HepG2 (cell line): ENCODE results near the gene ASIC5. TPM values are rescaled to one million over a fixed set of nuclear protein-coding genes. Genes with fewer than 3 reads are reported as not detected.

ENCODE experiments used
- ATAC-seq: fragments of 200-7000 bp; cut with Tn5 transposase; 3 replicates; pipeline ENCODE4 v1.9.1; 2020; ENCODE audit warnings: mild to moderate bottlenecking, moderate library complexity
- BruUV-seq: library from RNA; stranded (reverse); fragments of 400-500 nt; replicated peaks from 2 replicates; lab custom pipeline; 2021; lab: Mats Ljungman, UMichigan
- CTCF ChIA-PET: fragments of 300-600 bp; formaldehyde crosslinking; extraction: SDS; loops from one replicate; lab custom pipeline; 2021; ENCODE audit warnings: low total read pairs, inconsistent platforms, low intra/inter-chr PET ratio; lab: Yijun Ruan, JAX
- POLR2A ChIA-PET: fragments of 350-600 bp; sonication (Branson Sonifier 250); formaldehyde crosslinking; loops from one replicate; lab custom pipeline; 2020; ENCODE audit warnings: antibody characterized with exemption, inconsistent platforms; lab: Yijun Ruan, JAX
- DNase-seq: peaks from one replicate; pipeline ENCODE4 v3.0.0-alpha.2; 2015; ENCODE audit warnings: low spot score
- FAIRE-seq: peaks from 3 replicates; lab custom pipeline; 2011; peaks lifted over from hg19 to GRCh38; lab: Jason Lieb, UNC
- H2AFZ ChIP-seq: one replicate; pipeline ENCODE4 v1.6.1; 2011; ENCODE audit warnings: low read length, inconsistent platforms
- H3K27ac ChIP-seq: fragments of 300-600 bp; 3 replicates; pipeline ENCODE4 v1.8.0; 2011; ENCODE audit warnings: mixed run types, mild to moderate bottlenecking, mixed read lengths, low read length, inconsistent platforms; ENCODE audit not compliant: insufficient read depth; ENCODE audit errors: extremely low read length
- H3K27me3 ChIP-seq, 2 experiments: fragments of 200-600 bp in 1 of 2; 2 replicates in 1 of 2; 3 replicates in 1 of 2; pipeline versions ENCODE4 v1.6.0 to v1.8.0; 2011; ENCODE audit warnings: low read length in 2 of 2, mild to moderate bottlenecking in 2 of 2, moderate library complexity in 2 of 2, inconsistent platforms in 1 of 2; ENCODE audit not compliant: insufficient read depth in 2 of 2, control insufficient read depth in 1 of 2
- H3K36me3 ChIP-seq, 2 experiments: fragments of 200-600 bp in 1 of 2; replicated peaks in 1 of 2; 2 replicates in 1 of 2; 3 replicates in 1 of 2; pipeline versions ENCODE4 v1.5.1 to v1.8.0; 2011; ENCODE audit warnings: low read length in 2 of 2, inconsistent platforms in 1 of 2; ENCODE audit not compliant: insufficient read depth in 2 of 2, control insufficient read depth in 1 of 2
- H3K4me1 ChIP-seq: 2 replicates; pipeline ENCODE4 v1.5.1; 2012; ENCODE audit warnings: low read length, inconsistent platforms; ENCODE audit not compliant: insufficient read depth
- H3K4me2 ChIP-seq: 2 replicates; pipeline ENCODE4 v1.6.0; 2011; ENCODE audit warnings: low read depth, low read length, inconsistent platforms
- H3K4me3 ChIP-seq, 3 experiments: fragments of 200-600 bp in 1 of 3; sonication (generic), shearing (Covaris generic) in 1 of 3; replicated peaks in 1 of 3; 2 replicates each; pipeline ENCODE4 v1.5.1; 2011 to 2016; ENCODE audit warnings: low read length in 3 of 3, inconsistent platforms in 2 of 3, low read depth in 2 of 3, mild to moderate bottlenecking in 2 of 3, control low read depth in 1 of 3, mixed read lengths in 1 of 3; ENCODE audit not compliant: insufficient read depth in 1 of 3
- H3K79me2 ChIP-seq: one replicate; pipeline ENCODE4 v1.6.1; 2011; ENCODE audit warnings: low read length, inconsistent platforms; ENCODE audit not compliant: insufficient read depth
- H3K9ac ChIP-seq: 2 replicates; pipeline ENCODE4 v1.6.0; 2011; ENCODE audit warnings: mild to moderate bottlenecking, low read depth, low read length, inconsistent platforms; ENCODE audit not compliant: insufficient read depth
- H3K9me3 ChIP-seq: 2 replicates; pipeline ENCODE4 v1.5.1; 2012; ENCODE audit warnings: mild to moderate bottlenecking, low read length
- H4K20me1 ChIP-seq: 2 replicates; pipeline ENCODE4 v1.6.0; 2011; ENCODE audit warnings: inconsistent platforms, mild to moderate bottlenecking, low read length, moderate library complexity; ENCODE audit not compliant: insufficient read depth
- CCDC6 ChIP-seq: sonication (generic); formaldehyde crosslinking; IDR thresholded peaks from 2 replicates; pipeline ENCODE4 v1.8.1; 2022; ENCODE audit warnings: mild to moderate bottlenecking, missing genetic modification reagents, moderate library complexity
- RARG ChIP-seq: sonication (generic); formaldehyde crosslinking; IDR thresholded peaks from 2 replicates; pipeline ENCODE4 v1.4.0; 2020; ENCODE audit warnings: low read depth, mild to moderate bottlenecking, missing genetic modification reagents
- RNF2 ChIP-seq: fragments of 450-650 bp; conservative IDR thresholded peaks from 2 replicates; pipeline ENCODE4 v1.6.1; 2016; ENCODE audit warnings: low read depth
- SMAD1 ChIP-seq: sonication (generic); formaldehyde crosslinking; IDR thresholded peaks from 2 replicates; pipeline ENCODE4 v1.4.0; 2020; ENCODE audit warnings: missing genetic modification reagents, low read depth, mild to moderate bottlenecking, borderline replicate concordance
- SMAD9 ChIP-seq: sonication (generic); formaldehyde crosslinking; IDR thresholded peaks from 2 replicates; pipeline ENCODE4 v1.5.1; 2020; ENCODE audit warnings: mild to moderate bottlenecking, missing genetic modification reagents
- SYNCRIP ChIP-seq: fragments of 200-400 bp; formaldehyde crosslinking; IDR thresholded peaks from 2 replicates; pipeline ENCODE4 v1.6.1; 2018; ENCODE audit warnings: mild to moderate bottlenecking, low read depth, low read length; ENCODE audit not compliant: insufficient read depth
- ZNF558 ChIP-seq: sonication (generic); formaldehyde crosslinking; IDR thresholded peaks from 2 replicates; pipeline ENCODE4 v1.9.0; 2022; ENCODE audit warnings: mild to moderate bottlenecking, missing genetic modification reagents, borderline replicate concordance
- ZNF644 ChIP-seq: IDR thresholded peaks from 2 replicates; pipeline ENCODE4 v1.6.1; 2016; ENCODE audit warnings: low read depth
- ZNF670 ChIP-seq: sonication (generic); formaldehyde crosslinking; IDR thresholded peaks from 2 replicates; pipeline ENCODE4 v1.8.0; 2022; ENCODE audit warnings: mild to moderate bottlenecking, missing genetic modification reagents, borderline replicate concordance
- WGBS: methylation state at CpG from one replicate; pipeline ENCODE4 v1.1.6; 2017; ENCODE audit warnings: low lambda C conversion rate; 5-methylcytosine and 5-hydroxymethylcytosine counted together
- in situ Hi-C: cut with HindIII; loops from 2 replicates; pipeline ENCODE4 v1.10.0; 2017; ENCODE audit warnings: low pct_unique_long_range_greater_than_20kb; ENCODE audit not compliant: extremely low pct_ligation_motif_present
- intact Hi-C: fragments of 100-400 bp; cut with micrococcal nuclease; formaldehyde crosslinking; loops from one replicate; pipeline ENCODE4 v1.10.0; 2022; ENCODE audit not compliant: unreplicated experiment
- polyA plus RNA-seq, 8 experiments: library from polyadenylated mRNA; depleted of rRNA in 3 of 8; stranded (reverse) in 7 of 8; unstranded in 1 of 8; fragments of >200 nt; fragmentation: Illumina TruSeq in 4 of 8; extraction: Trizol in 4 of 8; gene quantifications; 2 replicates each; pipeline versions ENCODE4 v1.2.1 to v1.2.3, GENCODE V29; 2011 to 2016; ENCODE audit warnings: low read depth in 4 of 8, missing spikeins in 1 of 8, mixed read lengths in 1 of 8; ENCODE audit not compliant: insufficient read depth in 1 of 8
- total RNA-seq, 5 experiments: library from RNA; depleted of rRNA; stranded (reverse); fragments of >200 nt; fragmentation: Illumina TruSeq; extraction: Trizol; gene quantifications; 2 replicates each; pipeline ENCODE4 v1.2.3, GENCODE V29; 2016; ENCODE audit warnings: low read depth in 1 of 5
- TF ChIP-seq, protein P1 (sequence below): sonication (generic); formaldehyde crosslinking; IDR thresholded peaks from 2 replicates; pipeline ENCODE4 v1.4.0; 2020; ENCODE audit warnings: missing genetic modification reagents

The ASIC5 gene
- total and polyA plus RNA-seq, 2 of the 13 experiments (the other 11 are each of a cell fraction or from before 2014, with no cell fraction given): not detected

DNA sequence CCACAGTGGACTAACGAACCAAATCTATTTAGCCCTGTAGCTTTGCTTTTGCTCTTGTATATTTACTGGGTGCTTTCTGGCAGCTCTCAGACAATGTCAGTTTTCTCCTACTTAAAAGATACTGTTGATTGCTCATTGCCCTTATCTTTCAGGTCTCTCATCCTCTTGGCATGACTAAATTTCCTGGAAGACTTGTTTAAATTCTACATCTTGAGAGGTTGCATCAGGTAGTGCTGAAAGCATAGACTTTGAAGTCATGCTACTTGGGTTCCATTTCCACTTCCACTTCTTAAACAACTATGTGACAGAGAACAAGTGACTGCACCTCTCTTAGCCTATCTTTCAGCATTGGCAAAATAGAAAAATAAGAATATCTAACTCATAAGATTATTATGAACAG is 45.8 kb upstream of the ASIC5 start:
- no peak for TF ChIP-seq SMAD1
- TF ChIP-seq SMAD9: no peak
- no peak for TF ChIP-seq RNF2
- TF ChIP-seq CCDC6 (CRISPR knock-in tag): no peak
- no peak for TF ChIP-seq ZNF670 (CRISPR knock-in tag)
- no peak for TF ChIP-seq ZNF558 (CRISPR knock-in tag)
- TF ChIP-seq RARG (CRISPR knock-in tag): no peak
- TF ChIP-seq, protein P1, sequence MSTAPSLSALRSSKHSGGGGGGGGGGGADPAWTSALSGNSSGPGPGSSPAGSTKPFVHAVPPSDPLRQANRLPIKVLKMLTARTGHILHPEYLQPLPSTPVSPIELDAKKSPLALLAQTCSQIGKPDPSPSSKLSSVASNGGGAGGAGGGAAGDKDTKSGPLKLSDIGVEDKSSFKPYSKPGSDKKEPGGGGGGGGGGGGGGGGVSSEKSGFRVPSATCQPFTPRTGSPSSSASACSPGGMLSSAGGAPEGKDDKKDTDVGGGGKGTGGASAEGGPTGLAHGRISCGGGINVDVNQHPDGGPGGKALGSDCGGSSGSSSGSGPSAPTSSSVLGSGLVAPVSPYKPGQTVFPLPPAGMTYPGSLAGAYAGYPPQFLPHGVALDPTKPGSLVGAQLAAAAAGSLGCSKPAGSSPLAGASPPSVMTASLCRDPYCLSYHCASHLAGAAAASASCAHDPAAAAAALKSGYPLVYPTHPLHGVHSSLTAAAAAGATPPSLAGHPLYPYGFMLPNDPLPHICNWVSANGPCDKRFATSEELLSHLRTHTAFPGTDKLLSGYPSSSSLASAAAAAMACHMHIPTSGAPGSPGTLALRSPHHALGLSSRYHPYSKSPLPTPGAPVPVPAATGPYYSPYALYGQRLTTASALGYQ (CRISPR knock-in tag): no peak
- TF ChIP-seq ZNF644 (CRISPR knock-in tag): no peak
- no peak for TF ChIP-seq SYNCRIP
- Histone ChIP-seq H3K4me1 (no peaks in the 10 kb centered on the region), H3K4me3 (no peak overlapping the region), H3K79me2 (no peaks in the 10 kb centered on the region), H4K20me1 (no peaks in the 10 kb centered on the region), H3K36me3 (no peaks in the 10 kb centered on the region), H3K9ac (no peak overlapping the region), H3K4me2 (no peak overlapping the region), H3K27me3 (no peaks in the 10 kb centered on the region), H3K9me3 (no peaks in the 10 kb centered on the region), H3K27ac (no peak overlapping the region), H2AFZ (no peak overlapping the region)
- no peak for ATAC-seq
- 0% methylated on average over 1 of the region's 1 CpG for WGBS
- FAIRE-seq: no peak
- intact Hi-C loops: no loop called here
- DNase-seq: no peak
- CTCF ChIA-PET: no interaction called here
- no TSS peak for BruUV-seq
- POLR2A ChIA-PET: no interaction called here
- in situ Hi-C loops: no loop called here
